LNCaP clone FGC (cell line): ENCODE measurements around the gene PCDHGB1.
"Not testable (repeated sequence)": the region's sequence is repeated elsewhere in the genome, so short reads cannot be mapped to it uniquely, and the experiment has no call there.

Source experiments
- DNase-seq: peaks from one replicate; pipeline ENCODE4 v3.0.0-alpha.2; 2011; ENCODE audit warnings: low read depth
- H3K4me3 ChIP-seq: 2 replicates; pipeline ENCODE4 v1.5.1; 2011; ENCODE audit warnings: mild to moderate bottlenecking, low read depth, low read length, control low read depth
- CTCF ChIP-seq: IDR thresholded peaks from 2 replicates; pipeline ENCODE4 v1.5.1; 2012; ENCODE audit warnings: mild to moderate bottlenecking; ENCODE audit not compliant: control insufficient read depth, insufficient read depth; ENCODE audit errors: extremely low read depth

The PCDHGB1 gene

GRCh38 chr5:141384471-141385267 is 34.8 kb downstream of the PCDHGB1 start:
- TF ChIP-seq CTCF: no peak
- DNase-seq: no peak
- H3K4me3 ChIP-seq: no peak overlapping the region

- not testable (repeated sequence) for DNase-seq, H3K4me3 ChIP-seq
- peak; percentile 25; the same call in 1 of the 2 replicates for TF ChIP-seq CTCF
Observed at GRCh38 chr5:141387557-141388311, 37.8 kb downstream of the PCDHGB1 start, which contains the start of gene PCDHGB4. PCDHGB4 (plus strand) TSS chr5:141387698; CDS start chr5:141387885, 187 bp downstream.

GRCh38 chr5:141388661-141389060 is 38.8 kb downstream of the PCDHGB1 start:
- no peak for DNase-seq
- no peak for TF ChIP-seq CTCF
- no peak overlapping the region for H3K4me3 ChIP-seq

- no peak overlapping the region for H3K4me3 ChIP-seq
- no peak for TF ChIP-seq CTCF
Observed at GRCh38 chr5:141389153-141390042, 39.5 kb downstream of the PCDHGB1 start.

GRCh38 chr5:141392429-141393198 is 42.7 kb downstream of the PCDHGB1 start, which contains the start of gene PCDHGA8:
PCDHGA8 (plus strand) TSS chr5:141392633; CDS start chr5:141392814, 181 bp downstream.
- DNase-seq: no peak
- peak within 1 kb of the TSS; percentile 46 for H3K4me3 ChIP-seq
- TF ChIP-seq CTCF: peak; percentile 38

More at GRCh38 chr5:141389153-141390042, 39.5 kb downstream of the PCDHGB1 start:
- DNase-seq: no peak

- H3K4me3 ChIP-seq: no peak overlapping the region
- DNase-seq: no peak
- TF ChIP-seq CTCF: no peak
Observed at GRCh38 chr5:141393267-141393666, 43.4 kb downstream of the PCDHGB1 start.

- not testable (repeated sequence) for DNase-seq, H3K4me3 ChIP-seq
Observed at GRCh38 chr5:141394401-141395187, 44.7 kb downstream of the PCDHGB1 start.
